Measurements from ENCODE around the gene LRRFIP1. TPM values are rescaled to one million over a fixed set of nuclear protein-coding genes. Genes with fewer than 3 reads are reported as not detected.

LRRFIP1 gene
- total and polyA plus RNA-seq, 9 of the 15 experiments (the other 6 are each of a cell fraction or from before 2014, with no cell fraction given) = 13.1 to 45.2 (median 31.3) TPM

DNA sequence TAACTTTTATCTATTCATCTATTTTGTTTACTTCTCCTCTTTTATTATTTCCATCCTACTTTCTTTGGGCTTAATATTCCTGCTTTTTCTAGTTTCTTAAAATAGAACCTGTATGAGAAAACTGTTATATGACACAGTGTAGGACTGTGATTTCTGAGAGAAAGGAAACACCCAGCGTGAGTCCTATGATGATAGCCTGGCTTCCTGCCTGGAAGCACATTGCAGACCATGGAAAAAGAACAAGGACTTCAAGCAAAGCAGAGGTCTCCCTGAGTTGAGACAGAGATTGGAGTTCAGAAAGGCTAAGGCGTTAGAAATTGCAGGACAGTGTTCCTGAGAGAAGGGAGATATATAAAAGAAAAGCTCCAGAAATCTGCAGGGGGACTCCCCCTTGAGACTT lies 178.9 kb downstream of the LRRFIP1 start:
- Histone ChIP-seq H3K27me3 (ENCODE audit: control insufficient read depth in 2 of 2, insufficient read depth in 2 of 2, low read length in 2 of 2) (no peaks in the 10 kb centered on the region), H3K9me1 (ENCODE audit: control insufficient read depth, insufficient read depth, low read length) (no peaks in the 10 kb centered on the region), H3K9ac (ENCODE audit: insufficient read depth in 1 of 2, low read depth in 2 of 2, low read length in 2 of 2) (no peak overlapping the region), H3K36me3 (ENCODE audit: control insufficient read depth, insufficient read depth, low read length) (no peaks in the 10 kb centered on the region), H3K79me2 (ENCODE audit: control insufficient read depth, insufficient read depth, low read length) (no peaks in the 10 kb centered on the region), H3K27ac (ENCODE audit: extremely low read depth, low read depth, low read length) (no peak overlapping the region), H3K9me3 (replicated peaks; ENCODE audit: control insufficient read depth, insufficient read depth, low read depth, low read length) (no peaks in the 10 kb centered on the region), H4K20me1 (replicated peaks; ENCODE audit: control insufficient read depth, insufficient read depth, low read length) (no peaks in the 10 kb centered on the region), H3K4me2 (ENCODE audit: insufficient read depth, low read length) (no peak overlapping the region), H3K4me1 (replicated peaks in 1 of 2; ENCODE audit: control insufficient read depth in 2 of 2, insufficient read depth in 2 of 2, low read length in 2 of 2) (no peaks in the 10 kb centered on the region), H3K4me3 (no peak overlapping the region), H2AFZ (ENCODE audit: low read depth, low read length) (no peak overlapping the region)
- POLR2A ChIA-PET = no interaction called here
- FAIRE-seq (no peak), DNase-seq (ENCODE audit: extremely low read depth in 1 of 4, low spot score in 3 of 4) (no peak), ATAC-seq (no peak)
- 0% methylated on average over 2 of the region's 2 CpGs for WGBS (ENCODE audit: insufficient coverage, low coverage, missing lambda C conversion rate)
- TF ChIP-seq ZNF274 (IDR thresholded peaks at IDR 0.05; ENCODE audit: borderline replicate concordance, low read depth, low read length) (no peak), WHSC1 (IDR thresholded peaks at IDR 0.05; ENCODE audit: low read length) (no peak)
- no TSS peak for BruUV-seq (replicated peaks)
- CTCF ChIA-PET (ENCODE audit: low intra/inter-chr PET ratio) = no interaction called here
- intact Hi-C loops (cut with micrococcal nuclease) (no loop called here), in situ Hi-C loops (cut with MboI) (no loop called here)

- no peak for ATAC-seq
- POLR2A ChIA-PET = no interaction called here
Observed at GRCh38 chr2:237815637-237816036, 188.2 kb downstream of the LRRFIP1 start.

More at GRCh38 chr2:237815637-237816036, 188.2 kb downstream of the LRRFIP1 start:
- H3K9me3 ChIP-seq (replicated peaks; ENCODE audit: control insufficient read depth, insufficient read depth, low read depth, low read length) = no peaks in the 10 kb centered on the region
- no peaks in the 10 kb centered on the region for H4K20me1 ChIP-seq (replicated peaks; ENCODE audit: control insufficient read depth, insufficient read depth, low read length)
- in situ Hi-C loops (cut with MboI) = no loop called here
- BruUV-seq (replicated peaks) = no TSS peak
- intact Hi-C loops (cut with micrococcal nuclease) = loop anchor here (2.0 kb wide), 1 partner anchor 23 kb away; no protein-coding TSS in a partner anchor
- no peak overlapping the region for H2AFZ ChIP-seq (ENCODE audit: low read depth, low read length)
- FAIRE-seq (no peak), DNase-seq (ENCODE audit: extremely low read depth in 1 of 4, low spot score in 3 of 4) (no peak)
- H3K36me3 ChIP-seq (ENCODE audit: control insufficient read depth, insufficient read depth, low read length) = no peaks in the 10 kb centered on the region
- no peaks in the 10 kb centered on the region for H3K9me1 ChIP-seq (ENCODE audit: control insufficient read depth, insufficient read depth, low read length)
- H3K4me2 ChIP-seq (ENCODE audit: insufficient read depth, low read length) = no peak overlapping the region
- TF ChIP-seq SFPQ (IDR thresholded peaks at IDR 0.05; ENCODE audit: low read depth, low read length) (no peak), TFE3 (CRISPR knock-in tag; IDR thresholded peaks at IDR 0.05) (peak; percentile 52), BDP1 (IDR thresholded peaks at IDR 0.05; ENCODE audit: insufficient read depth, insufficient read length) (no peak)
- no peak overlapping the region for H3K4me3 ChIP-seq
- 0% methylated on average over 1 of the region's 1 CpG for WGBS (ENCODE audit: insufficient coverage, low coverage, missing lambda C conversion rate)
- H3K4me1 ChIP-seq (replicated peaks in 1 of 2; ENCODE audit: control insufficient read depth in 2 of 2, insufficient read depth in 2 of 2, low read length in 2 of 2) = no peaks in the 10 kb centered on the region
- no peaks in the 10 kb centered on the region for H3K79me2 ChIP-seq (ENCODE audit: control insufficient read depth, insufficient read depth, low read length)
- no peak overlapping the region for H3K9ac ChIP-seq (ENCODE audit: insufficient read depth in 1 of 2, low read depth in 2 of 2, low read length in 2 of 2)
- CTCF ChIA-PET (ENCODE audit: low intra/inter-chr PET ratio) = no interaction called here
- no peak overlapping the region for H3K27ac ChIP-seq (ENCODE audit: extremely low read depth, low read depth, low read length)
- no peaks in the 10 kb centered on the region; a peak in 2 of 5 replicates for H3K27me3 ChIP-seq (ENCODE audit: control insufficient read depth in 2 of 2, insufficient read depth in 2 of 2, low read length in 2 of 2)

Measured in K562 (cell line).